Kidney epithelial cell (primary cell): ENCODE results near the gene C2CD4A. TPM values are rescaled to one million over a fixed set of nuclear protein-coding genes. Genes with fewer than 3 reads are reported as not detected.
A peak's percentile ranks its signal among the peaks of the same experiment; 100 is the strongest.

Experiments used
- DNase-seq: peaks from one replicate; pipeline ENCODE4 v3.0.0-alpha.2; 2010; ENCODE audit warnings: low read depth
- H3K27me3 ChIP-seq: 2 replicates; pipeline ENCODE4 v1.6.0; 2011; ENCODE audit warnings: low read length; ENCODE audit not compliant: control insufficient read depth, insufficient read depth
- H3K36me3 ChIP-seq: 2 replicates; pipeline ENCODE4 v1.5.1; 2011; ENCODE audit warnings: low read length; ENCODE audit not compliant: control insufficient read depth, insufficient read depth
- H3K4me3 ChIP-seq: 2 replicates; pipeline ENCODE4 v1.5.1; 2011; ENCODE audit warnings: low read depth, mild to moderate bottlenecking, control low read depth, low read length
- CTCF ChIP-seq: IDR thresholded peaks from 2 replicates; pipeline ENCODE4 v1.5.1; 2011; ENCODE audit warnings: mild to moderate bottlenecking, moderate library complexity, low read length, control low read depth, inconsistent platforms; ENCODE audit not compliant: insufficient read depth, poor library complexity, severe bottlenecking
- total RNA-seq: library from RNA; depleted of rRNA; stranded (reverse); fragments of >200 nt; gene quantifications from 2 replicates; pipeline ENCODE4 v1.2.3, GENCODE V29; 2015

C2CD4A gene
- total RNA-seq, 1 donor from 2014 or later, result 0.25 TPM

DNA sequence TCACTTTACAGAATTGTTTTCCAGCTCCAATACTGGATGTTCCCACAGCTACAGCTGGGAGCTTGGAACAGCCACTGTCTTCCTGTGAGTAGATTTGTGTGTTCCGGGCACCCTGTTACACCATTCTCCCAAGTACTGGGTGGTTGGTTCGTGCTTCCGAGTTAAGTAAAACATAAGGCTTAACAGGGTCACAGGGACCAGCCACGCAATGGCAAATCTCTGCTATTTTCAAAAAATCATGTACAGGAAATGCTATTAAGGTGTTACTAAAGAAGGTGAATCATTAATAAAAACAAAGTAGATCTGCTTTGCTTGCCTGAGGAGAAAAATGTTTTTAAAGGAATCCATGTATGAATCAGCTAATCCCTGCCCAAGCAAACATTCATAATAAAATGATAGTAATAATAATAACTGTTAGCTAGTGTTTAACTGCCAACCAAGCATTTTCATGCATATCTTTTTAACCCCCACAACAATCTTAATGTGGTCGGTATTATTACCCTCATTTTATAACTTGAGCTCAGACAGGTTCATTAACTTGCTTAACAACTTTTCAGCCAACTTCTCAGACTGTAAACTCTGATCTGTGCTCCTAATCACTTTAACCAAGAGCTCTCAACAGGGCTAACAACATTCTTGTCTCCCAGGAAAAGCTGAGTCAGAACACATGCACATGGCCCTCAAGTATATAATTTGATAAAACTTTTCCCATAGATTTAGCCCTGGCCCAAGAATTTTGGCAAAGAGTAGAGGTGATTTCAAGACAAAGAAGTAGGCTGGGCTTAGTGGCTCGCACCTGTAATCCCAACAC, 2.7 kb upstream of the C2CD4A start:
- H3K36me3 ChIP-seq, result no peaks in the 10 kb centered on the region
- TF ChIP-seq CTCF, result no peak
- no peak for DNase-seq
- no peak overlapping the region for H3K4me3 ChIP-seq
- peaks cover 5% of the 10 kb centered on the region for H3K27me3 ChIP-seq

- TF ChIP-seq CTCF, result no peak
- Histone ChIP-seq H3K4me3 (peak overlapping the region; percentile 34), H3K27me3 (peaks cover 5% of the 10 kb centered on the region), H3K36me3 (no peaks in the 10 kb centered on the region)
- DNase-seq, result no peak
Observed at GRCh38 chr15:62067448-62068044, 769 bp downstream of the C2CD4A start.

DNA sequence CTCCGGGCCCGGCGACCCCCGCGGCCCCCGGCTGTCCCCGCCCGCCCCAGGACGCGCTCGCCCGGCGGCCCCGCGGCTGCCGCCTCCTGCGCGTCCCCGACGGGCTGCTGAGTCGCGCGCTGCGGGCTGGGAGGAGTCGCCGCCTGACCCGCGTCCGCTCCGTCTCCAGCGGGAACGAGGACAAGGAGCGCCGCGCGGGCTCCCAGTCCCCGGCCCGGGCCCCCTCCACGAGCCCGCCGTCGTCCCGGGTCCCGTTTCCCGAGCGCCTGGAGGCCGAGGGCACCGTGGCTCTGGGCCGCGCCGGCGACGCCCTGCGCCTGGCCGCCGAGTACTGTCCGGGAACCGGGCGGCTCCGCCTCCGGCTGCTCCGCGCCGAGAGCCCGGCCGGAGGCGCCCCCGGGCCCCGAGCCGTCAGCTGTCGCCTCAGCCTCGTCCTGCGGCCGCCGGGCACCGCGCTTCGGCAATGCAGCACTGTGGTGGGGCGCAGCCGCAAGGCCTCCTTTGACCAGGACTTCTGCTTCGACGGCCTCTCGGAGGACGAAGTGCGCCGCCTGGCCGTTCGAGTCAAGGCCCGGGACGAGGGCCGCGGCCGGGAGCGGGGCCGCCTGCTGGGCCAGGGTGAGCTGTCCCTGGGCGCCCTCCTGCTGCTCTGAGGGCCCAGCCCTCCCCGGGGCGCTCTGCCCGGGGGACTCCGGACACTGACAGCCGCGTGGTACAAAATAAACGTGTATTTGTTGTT, 1.5 kb downstream of the C2CD4A start:
- TF ChIP-seq CTCF, result peak; percentile 11
- peak overlapping the region; percentile 32 for H3K4me3 ChIP-seq
- no peak for DNase-seq
- no peaks in the 10 kb centered on the region for H3K36me3 ChIP-seq
- H3K27me3 ChIP-seq, result peaks cover 5% of the 10 kb centered on the region

- Histone ChIP-seq H3K4me3 (no peak overlapping the region), H3K36me3 (no peaks in the 10 kb centered on the region), H3K27me3 (peaks cover 5% of the 10 kb centered on the region)
- DNase-seq, result no peak
- TF ChIP-seq CTCF, result no peak
Observed at GRCh38 chr15:62068810-62069167, 2.0 kb downstream of the C2CD4A start.

GRCh38 chr15:62069551-62069950, 2.8 kb downstream of the C2CD4A start:
- H3K27me3 ChIP-seq, result peaks cover 5% of the 10 kb centered on the region
- DNase-seq, result no peak
- no peaks in the 10 kb centered on the region for H3K36me3 ChIP-seq
- no peak for TF ChIP-seq CTCF
- H3K4me3 ChIP-seq, result no peak overlapping the region
